Spleen (tissue), 11 donors: ENCODE data around the gene ZNF778. TPM values are rescaled to one million over a fixed set of nuclear protein-coding genes. Genes with fewer than 3 reads are reported as not detected.

ENCODE experiments used
- DNase-seq: peaks from one replicate; pipeline ENCODE4 v3.0.0-alpha.2; 2020
- H3K27ac ChIP-seq, 8 donors: fragments of 200-600 bp; sonication (generic) in 7 of 8; 1 replicate in 4 of 8; 2 replicates in 4 of 8; pipeline versions ENCODE4 v1.5.0 to v1.8.0; 2016 to 2021; ENCODE audit warnings: inconsistent platforms in 4 of 8, mild to moderate bottlenecking in 4 of 8, moderate library complexity in 1 of 8
- H3K27me3 ChIP-seq, 7 donors: fragments of 200-600 bp; sonication (generic) in 6 of 7; replicated peaks in 1 of 7; 1 replicate in 4 of 7; 2 replicates in 3 of 7; pipeline versions ENCODE4 v1.5.0 to v1.8.0; 2016 to 2021; ENCODE audit warnings: inconsistent platforms in 3 of 7, mild to moderate bottlenecking in 1 of 7
- H3K36me3 ChIP-seq, 6 donors: fragments of 200-600 bp; sonication (generic) in 5 of 6; 1 replicate in 4 of 6; 2 replicates in 2 of 6; pipeline versions ENCODE4 v1.5.0 to v1.8.0; 2016 to 2021; ENCODE audit warnings: inconsistent platforms in 2 of 6
- H3K4me1 ChIP-seq, 6 donors: fragments of 200-600 bp; sonication (generic) in 5 of 6; 1 replicate in 3 of 6; 2 replicates in 3 of 6; pipeline versions ENCODE4 v1.5.0 to v1.8.0; 2016 to 2021; ENCODE audit warnings: inconsistent platforms in 3 of 6
- H3K4me3 ChIP-seq, 8 donors: fragments of 200-600 bp; sonication (generic) in 7 of 8; 1 replicate in 4 of 8; 2 replicates in 4 of 8; pipeline versions ENCODE4 v1.5.0 to v1.8.0; 2016 to 2021; ENCODE audit warnings: inconsistent platforms in 4 of 8, mild to moderate bottlenecking in 4 of 8, moderate library complexity in 2 of 8
- H3K9me3 ChIP-seq, 8 donors: fragments of 200-600 bp; sonication (generic) in 7 of 8; 1 replicate in 4 of 8; 2 replicates in 4 of 8; pipeline versions ENCODE4 v1.5.0 to v1.8.0; 2016 to 2021; ENCODE audit warnings: inconsistent platforms in 4 of 8
- POLR2A ChIP-seq, 3 donors: fragments of 450-650 bp; IDR thresholded peaks; one replicate each; pipeline ENCODE4 v1.5.1; 2017; ENCODE audit warnings: antibody characterized with exemption in 3 of 3, mild to moderate bottlenecking in 1 of 3
- POLR2AphosphoS5 ChIP-seq, 3 donors: sonication (generic); formaldehyde crosslinking; IDR thresholded peaks; one replicate each; pipeline ENCODE4 v1.5.1; 2017; ENCODE audit warnings: antibody characterized with exemption in 3 of 3
- WGBS, 5 donors: extraction: QIAGEN DNeasy Blood & Tissue Kit in 3 of 5; methylation state at CpG; one replicate each; pipeline versions ENCODE4 v1.1.5 to v1.1.7; 2013 to 2018; 5-methylcytosine and 5-hydroxymethylcytosine counted together
- intact Hi-C: fragments of 100-400 bp; cut with DNase I; formaldehyde crosslinking; loops from one replicate; pipeline ENCODE4 v1.15.0; 2023; ENCODE audit warnings: low total_unique reads
- polyA plus RNA-seq, 3 donors: library from polyadenylated mRNA; stranded (reverse); fragments of 200-250 nt; gene quantifications; one replicate each; pipeline ENCODE4 v1.2.1, GENCODE V29; 2013
- total RNA-seq, 7 donors: library from RNA; depleted of rRNA in 3 of 7; stranded (reverse); fragments of >200 nt in 3 of 7; fragmentation: NEBNext Ultra II Directional in 4 of 7; extraction: Animal tissue kit (Norgen Biotek cat#: 25700) in 4 of 7; gene quantifications; one replicate each; pipeline versions ENCODE4 v1.1.0 to v1.2.1, GENCODE V29; 2016 to 2021
- TF ChIP-seq, protein P1 (sequence below), 11 experiments: fragments of 200-600 bp in 7 of 11; fragments of 450-650 bp in 4 of 11; sonication (generic) in 4 of 11; IDR thresholded peaks in 8 of 11; conservative IDR thresholded peaks in 3 of 11; 1 replicate in 7 of 11; 2 replicates in 4 of 11; pipeline versions ENCODE4 v1.4.0 to v1.8.0; 2016 to 2021; ENCODE audit warnings: antibody characterized with exemption in 11 of 11, inconsistent platforms in 4 of 11, mild to moderate bottlenecking in 1 of 11
- donor health status: healthy with polysubstance abuse.
- donor health status: DM: no; HTN: no; CAD: no; lungs with moderate emphysema.
- donor health status: DM: no; HTN: no; CAD: no.
- donor health status: Bipolar disorder and iron deficiency.
- donor health status: healthy.
- donor health status: DM: no; HTN: no; CAD: no.
- donor health status: DM: yes; HTN: yes; CAD: no.

The ZNF778 gene
- total and polyA plus RNA-seq, 10 donors: 1.6 to 34.4 (median 10.7) TPM

DNA sequence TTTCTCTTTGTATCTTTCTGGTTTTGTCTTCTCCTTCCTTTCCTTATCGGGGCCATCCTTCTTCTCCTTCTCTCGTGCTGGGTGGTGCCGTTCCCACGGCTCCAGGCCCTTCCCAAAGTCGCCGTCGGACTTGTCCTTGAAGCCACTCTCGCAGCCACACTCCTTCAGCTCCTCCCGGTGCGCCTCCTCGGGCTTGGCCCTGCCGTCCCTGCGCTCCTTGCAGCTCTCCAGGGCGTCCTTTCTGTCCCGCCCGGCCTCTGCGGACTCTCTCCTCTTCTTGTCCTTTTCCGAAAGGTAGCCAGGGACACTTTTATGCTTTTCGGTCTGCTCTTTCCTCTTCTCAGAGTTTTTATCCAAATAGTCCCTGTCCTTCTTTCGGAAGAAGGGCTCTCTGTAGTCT lies 65.9 kb downstream of the ZNF778 start:
- H3K27me3 ChIP-seq: no peaks in the 10 kb centered on the region
- H3K27ac ChIP-seq: no peak overlapping the region
- WGBS, 5 donors: 87 to 91% (median 89%) methylated on average over 20 of the region's 20 CpGs
- intact Hi-C loops: no loop called here
- no peak for DNase-seq
- no peaks in the 10 kb centered on the region for H3K9me3 ChIP-seq
- H3K36me3 ChIP-seq: peaks cover 3 to 99% (median 88%) of the 10 kb centered on the region in 6 donors
- no peak overlapping the region for H3K4me3 ChIP-seq
- TF ChIP-seq POLR2AphosphoS5 (IDR thresholded peaks at IDR 0.05) (peak in 2 of 3 donors; percentile 15 to 51), POLR2A (IDR thresholded peaks at IDR 0.05) (no peak)
- TF ChIP-seq, protein P1, sequence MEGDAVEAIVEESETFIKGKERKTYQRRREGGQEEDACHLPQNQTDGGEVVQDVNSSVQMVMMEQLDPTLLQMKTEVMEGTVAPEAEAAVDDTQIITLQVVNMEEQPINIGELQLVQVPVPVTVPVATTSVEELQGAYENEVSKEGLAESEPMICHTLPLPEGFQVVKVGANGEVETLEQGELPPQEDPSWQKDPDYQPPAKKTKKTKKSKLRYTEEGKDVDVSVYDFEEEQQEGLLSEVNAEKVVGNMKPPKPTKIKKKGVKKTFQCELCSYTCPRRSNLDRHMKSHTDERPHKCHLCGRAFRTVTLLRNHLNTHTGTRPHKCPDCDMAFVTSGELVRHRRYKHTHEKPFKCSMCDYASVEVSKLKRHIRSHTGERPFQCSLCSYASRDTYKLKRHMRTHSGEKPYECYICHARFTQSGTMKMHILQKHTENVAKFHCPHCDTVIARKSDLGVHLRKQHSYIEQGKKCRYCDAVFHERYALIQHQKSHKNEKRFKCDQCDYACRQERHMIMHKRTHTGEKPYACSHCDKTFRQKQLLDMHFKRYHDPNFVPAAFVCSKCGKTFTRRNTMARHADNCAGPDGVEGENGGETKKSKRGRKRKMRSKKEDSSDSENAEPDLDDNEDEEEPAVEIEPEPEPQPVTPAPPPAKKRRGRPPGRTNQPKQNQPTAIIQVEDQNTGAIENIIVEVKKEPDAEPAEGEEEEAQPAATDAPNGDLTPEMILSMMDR (IDR thresholded peaks at IDR 0.05 in 8 of 11, conservative IDR thresholded peaks at IDR 0.05 in 3 of 11): no peak
- peaks cover 0 to 5% (median 0%) of the 10 kb centered on the region in 6 donors for H3K4me1 ChIP-seq

DNA sequence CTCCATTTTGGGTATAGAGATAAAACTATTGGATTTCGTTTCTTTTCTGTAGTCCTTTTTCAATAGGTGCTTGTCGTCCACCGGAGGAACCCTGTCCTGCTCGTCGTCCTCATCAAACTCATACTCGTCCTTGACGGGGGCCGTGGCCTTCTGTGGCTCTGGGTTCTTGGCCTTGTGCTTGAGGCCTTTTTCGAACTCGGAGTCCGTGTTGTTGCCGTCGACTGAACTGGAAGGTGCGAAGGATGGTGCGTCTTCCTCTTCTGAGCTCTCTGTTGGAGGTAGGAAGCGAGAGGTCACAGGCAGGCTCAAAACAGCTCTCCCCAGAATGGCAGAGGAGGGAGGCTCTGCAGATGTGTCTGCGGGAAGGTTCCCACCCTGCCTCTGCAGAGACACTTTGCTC lies 67.9 kb downstream of the ZNF778 start:
- H3K36me3 ChIP-seq: peaks cover 3 to 98% (median 88%) of the 10 kb centered on the region in 6 donors
- no peak for DNase-seq
- H3K27ac ChIP-seq: no peak overlapping the region
- TF ChIP-seq POLR2A (IDR thresholded peaks at IDR 0.05) (no peak), POLR2AphosphoS5 (IDR thresholded peaks at IDR 0.05) (no peak)
- TF ChIP-seq, protein P1 (IDR thresholded peaks at IDR 0.05 in 8 of 11, conservative IDR thresholded peaks at IDR 0.05 in 3 of 11): no peak
- intact Hi-C loops: no loop called here
- no peak overlapping the region for H3K4me3 ChIP-seq
- WGBS, 5 donors: 91 to 95% (median 94%) methylated on average over 17 of the region's 17 CpGs
- peaks cover 0 to 9% (median 2%) of the 10 kb centered on the region in 6 donors for H3K4me1 ChIP-seq
- H3K27me3 ChIP-seq: no peaks in the 10 kb centered on the region
- H3K9me3 ChIP-seq: no peaks in the 10 kb centered on the region

DNA sequence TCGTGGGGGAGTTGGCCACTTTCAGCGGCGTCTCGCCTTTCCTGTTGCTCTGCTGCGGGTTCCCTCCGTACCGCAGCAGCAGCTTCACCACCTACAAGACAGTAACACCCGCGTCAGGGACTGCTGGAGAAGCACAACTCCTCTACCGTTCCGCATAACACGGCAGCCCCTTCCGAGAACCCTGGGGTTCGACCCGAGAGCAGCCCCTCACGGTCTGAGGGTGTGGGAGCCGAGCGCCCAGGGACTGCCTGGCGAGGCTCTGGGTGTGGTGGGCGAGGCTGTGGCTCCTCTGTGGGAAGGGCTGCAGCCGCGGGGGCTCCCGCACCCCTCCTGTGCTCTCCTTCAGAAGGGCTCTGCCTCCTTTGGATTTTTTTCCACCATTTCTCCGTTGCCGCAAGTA lies 68.6 kb downstream of the ZNF778 start:
- H3K9me3 ChIP-seq: no peaks in the 10 kb centered on the region
- peak in 2 of 3 donors; percentile 13 to 58 for TF ChIP-seq POLR2AphosphoS5 (IDR thresholded peaks at IDR 0.05)
- TF ChIP-seq, protein P1 (IDR thresholded peaks at IDR 0.05 in 8 of 11, conservative IDR thresholded peaks at IDR 0.05 in 3 of 11): no peak
- no peak for TF ChIP-seq POLR2A (IDR thresholded peaks at IDR 0.05)
- no peak overlapping the region for H3K27ac ChIP-seq
- WGBS, 5 donors: 91 to 93% (median 93%) methylated on average over 22 to 25 of the region's 25 CpGs
- DNase-seq: no peak
- intact Hi-C loops: no loop called here
- H3K4me1 ChIP-seq: peaks cover 0 to 10% (median 2%) of the 10 kb centered on the region in 6 donors
- no peak overlapping the region for H3K4me3 ChIP-seq
- peaks cover 3 to 98% (median 88%) of the 10 kb centered on the region in 6 donors for H3K36me3 ChIP-seq
- H3K27me3 ChIP-seq: no peaks in the 10 kb centered on the region

Other genes with a start within 250 kb of the ZNF778 start
- 10 to 100 TPM; 10.5 to 59.8 (median 56.3) TPM for gene CBFA2T3, start 240.5 kb upstream of the ZNF778 start, total RNA-seq
- gene CBFA2T3, start 240.5 kb upstream of the ZNF778 start, polyA plus RNA-seq: 10 to 100 TPM in 2 of 3 donors, 1 to 10 TPM in 1; 8.4 to 25.1 (median 14.3) TPM
- gene ACSF3, start 123.9 kb upstream of the ZNF778 start, total RNA-seq: 10 to 100 TPM; 39.9 to 68.1 (median 50.0) TPM
- 10 to 100 TPM; 35.4 to 50.2 (median 45.9) TPM for gene ACSF3, start 123.9 kb upstream of the ZNF778 start, polyA plus RNA-seq
- gene CDH15, start 46.0 kb upstream of the ZNF778 start, total RNA-seq: 1 to 10 TPM in 5 of 7 donors, under 1 TPM in 2; 0.74 to 7.4 (median 1.5) TPM
- gene CDH15, start 46.0 kb upstream of the ZNF778 start, polyA plus RNA-seq: 1 to 10 TPM in 1 of 3 donors, under 1 TPM in 2; 0.14 to 1.1 (median 0.57) TPM
- gene SLC22A31, start 17.2 kb upstream of the ZNF778 start, total RNA-seq: 1 to 10 TPM in 6 of 7 donors, under 1 TPM in 1; 0.98 to 8.3 (median 4.9) TPM
- gene SLC22A31, start 17.2 kb upstream of the ZNF778 start, polyA plus RNA-seq: 1 to 10 TPM; 1.1 to 5.6 (median 4.2) TPM